Esophagus squamous epithelium (tissue), 4 donors: ENCODE data around the gene GRK5.

Source experiments
- POLR2A ChIP-seq, 4 donors: fragments of 450-650 bp; IDR thresholded peaks; one replicate each; pipeline ENCODE4 v1.6.1; 2017; ENCODE audit warnings: antibody characterized with exemption in 4 of 4, mild to moderate bottlenecking in 4 of 4, moderate library complexity in 3 of 4
- TF ChIP-seq, protein P1 (sequence below), 6 experiments: fragments of 450-650 bp in 4 of 6; fragments of 200-600 bp in 2 of 6; sonication (generic) in 2 of 6; IDR thresholded peaks; one replicate each; pipeline ENCODE4 v1.5.1; 2016 to 2019; ENCODE audit warnings: antibody characterized with exemption in 6 of 6, mild to moderate bottlenecking in 4 of 6, moderate library complexity in 4 of 6

DNA sequence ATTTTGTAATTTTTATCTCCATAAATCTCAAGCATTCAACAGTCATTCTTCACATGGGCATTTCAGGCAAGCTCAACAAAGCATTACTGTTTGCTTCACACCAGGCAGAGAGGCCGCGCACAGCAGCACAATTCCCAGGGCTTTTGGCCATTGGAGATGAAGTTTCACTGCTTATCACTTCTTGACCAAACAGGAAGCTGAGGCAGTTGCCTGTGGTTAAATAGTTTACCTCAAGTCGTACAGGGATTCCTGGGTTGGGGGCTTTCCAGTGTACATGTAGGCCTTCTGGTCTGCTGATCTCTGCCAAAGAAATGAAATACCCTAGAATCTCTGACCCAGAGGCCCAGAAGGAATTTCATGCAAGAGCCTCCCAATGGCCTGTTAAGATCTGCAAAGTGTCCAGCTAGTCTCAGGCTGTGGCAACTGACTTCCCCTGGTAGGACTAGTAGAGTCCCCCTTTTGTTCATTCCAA is 17.5 kb upstream of the GRK5 start:
- TF ChIP-seq POLR2A (IDR thresholded peaks at IDR 0.05): no peak
- TF ChIP-seq, protein P1, sequence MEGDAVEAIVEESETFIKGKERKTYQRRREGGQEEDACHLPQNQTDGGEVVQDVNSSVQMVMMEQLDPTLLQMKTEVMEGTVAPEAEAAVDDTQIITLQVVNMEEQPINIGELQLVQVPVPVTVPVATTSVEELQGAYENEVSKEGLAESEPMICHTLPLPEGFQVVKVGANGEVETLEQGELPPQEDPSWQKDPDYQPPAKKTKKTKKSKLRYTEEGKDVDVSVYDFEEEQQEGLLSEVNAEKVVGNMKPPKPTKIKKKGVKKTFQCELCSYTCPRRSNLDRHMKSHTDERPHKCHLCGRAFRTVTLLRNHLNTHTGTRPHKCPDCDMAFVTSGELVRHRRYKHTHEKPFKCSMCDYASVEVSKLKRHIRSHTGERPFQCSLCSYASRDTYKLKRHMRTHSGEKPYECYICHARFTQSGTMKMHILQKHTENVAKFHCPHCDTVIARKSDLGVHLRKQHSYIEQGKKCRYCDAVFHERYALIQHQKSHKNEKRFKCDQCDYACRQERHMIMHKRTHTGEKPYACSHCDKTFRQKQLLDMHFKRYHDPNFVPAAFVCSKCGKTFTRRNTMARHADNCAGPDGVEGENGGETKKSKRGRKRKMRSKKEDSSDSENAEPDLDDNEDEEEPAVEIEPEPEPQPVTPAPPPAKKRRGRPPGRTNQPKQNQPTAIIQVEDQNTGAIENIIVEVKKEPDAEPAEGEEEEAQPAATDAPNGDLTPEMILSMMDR (IDR thresholded peaks at IDR 0.05): no peak
